Measurements from ENCODE around the gene FHIT.
"Not testable (repeated sequence)": the region's sequence is repeated elsewhere in the genome, so short reads cannot be mapped to it uniquely, and the experiment has no call there.

Gene FHIT

GRCh38 chr3:60674870-60675269 lies 576.4 kb downstream of the FHIT start:
- no peak for DNase-seq

- no peak for DNase-seq
These were observed 578.1 kb downstream of the FHIT start for GRCh38 chr3:60673123-60673522.

GRCh38 chr3:60672337-60672736 lies 578.9 kb downstream of the FHIT start:
- not testable (repeated sequence) for DNase-seq

GRCh38 chr3:60669636-60670035 lies 581.6 kb downstream of the FHIT start:
- DNase-seq, result no peak

- DNase-seq, result no peak
These were observed 591.2 kb downstream of the FHIT start for GRCh38 chr3:60660026-60660425.

- DNase-seq, result no peak
These were observed 592.2 kb downstream of the FHIT start for GRCh38 chr3:60659098-60659497.

GRCh38 chr3:60657972-60658371 lies 593.3 kb downstream of the FHIT start:
- no peak for DNase-seq

GRCh38 chr3:60652829-60653228 lies 598.4 kb downstream of the FHIT start:
- DNase-seq, result no peak

- DNase-seq, result no peak
These were observed 599.5 kb downstream of the FHIT start for GRCh38 chr3:60651799-60652198.

- DNase-seq, result no peak
These were observed 601.1 kb downstream of the FHIT start for GRCh38 chr3:60650171-60650570.

- DNase-seq, result no peak
These were observed 605.5 kb downstream of the FHIT start for GRCh38 chr3:60645801-60646200.

GRCh38 chr3:60643831-60644230 lies 607.4 kb downstream of the FHIT start:
- DNase-seq, result no peak

- no peak for DNase-seq
These were observed 609.9 kb downstream of the FHIT start for GRCh38 chr3:60641354-60641753.

- no peak for DNase-seq
These were observed 614.4 kb downstream of the FHIT start for GRCh38 chr3:60636846-60637245.

- DNase-seq, result no peak
These were observed 617.6 kb downstream of the FHIT start for GRCh38 chr3:60633644-60634043.

GRCh38 chr3:60631509-60631908 lies 619.7 kb downstream of the FHIT start:
- DNase-seq, result no peak

- DNase-seq, result no peak
These were observed 620.3 kb downstream of the FHIT start for GRCh38 chr3:60630953-60631352.

GRCh38 chr3:60629816-60630215 lies 621.4 kb downstream of the FHIT start:
- DNase-seq, result no peak

GRCh38 chr3:60622349-60622748 lies 628.9 kb downstream of the FHIT start:
- DNase-seq, result no peak

GRCh38 chr3:60617188-60617587 lies 634.1 kb downstream of the FHIT start:
- no peak for DNase-seq

- no peak for DNase-seq
These were observed 637.4 kb downstream of the FHIT start for GRCh38 chr3:60613769-60614303.

- no peak for DNase-seq
These were observed 640.7 kb downstream of the FHIT start for GRCh38 chr3:60610441-60611112.

- no peak for DNase-seq
These were observed 641.8 kb downstream of the FHIT start for GRCh38 chr3:60609446-60609845.

GRCh38 chr3:60603860-60604259 lies 647.4 kb downstream of the FHIT start:
- DNase-seq, result no peak

GRCh38 chr3:60600848-60601247 lies 650.4 kb downstream of the FHIT start:
- DNase-seq, result no peak
